GM06990 (cell line): ENCODE measurements around the gene KCNIP4.

Experiments
- DNase-seq: peaks from one replicate; pipeline ENCODE4 v3.0.0-alpha.2; 2011; ENCODE audit not compliant: insufficient read length; ENCODE audit errors: extremely low read depth
- H3K27me3 ChIP-seq: replicated peaks from 2 replicates; pipeline ENCODE4 v1.6.0; 2011; ENCODE audit warnings: low read length; ENCODE audit not compliant: control insufficient read depth, insufficient read depth
- H3K36me3 ChIP-seq: 2 replicates; pipeline ENCODE4 v1.5.1; 2011; ENCODE audit warnings: low read length; ENCODE audit not compliant: control insufficient read depth, insufficient read depth
- H3K4me3 ChIP-seq: replicated peaks from 2 replicates; pipeline ENCODE4 v1.5.1; 2011; ENCODE audit warnings: low read depth, mild to moderate bottlenecking, control low read depth, low read length
- TF ChIP-seq, protein P1 (sequence below): IDR thresholded peaks from 2 replicates; pipeline ENCODE4 v1.5.1; 2011; ENCODE audit warnings: low read length, control low read depth, mild to moderate bottlenecking, inconsistent platforms; ENCODE audit not compliant: insufficient read depth, poor library complexity, severe bottlenecking

Gene KCNIP4

DNA sequence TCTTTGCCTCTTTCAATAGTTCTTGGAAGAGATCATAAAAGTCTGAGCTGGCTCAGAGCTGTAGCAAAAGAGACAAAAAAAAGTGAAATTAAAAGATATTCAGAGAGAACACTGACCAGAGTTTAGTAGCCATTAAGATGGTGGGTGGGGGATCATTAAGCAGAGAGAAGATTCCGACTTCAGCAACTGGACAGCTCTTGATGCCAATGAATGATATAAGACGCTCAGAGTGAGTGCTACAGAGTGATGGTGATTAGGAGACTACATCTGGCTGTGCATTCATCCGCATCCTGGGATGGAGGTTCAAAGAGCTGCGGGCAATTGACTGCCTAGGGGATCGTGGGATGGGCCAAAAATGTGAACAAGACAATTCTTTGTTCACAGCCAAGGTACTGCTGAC, 1069.8 kb downstream of the KCNIP4 start:
- TF ChIP-seq, protein P1, sequence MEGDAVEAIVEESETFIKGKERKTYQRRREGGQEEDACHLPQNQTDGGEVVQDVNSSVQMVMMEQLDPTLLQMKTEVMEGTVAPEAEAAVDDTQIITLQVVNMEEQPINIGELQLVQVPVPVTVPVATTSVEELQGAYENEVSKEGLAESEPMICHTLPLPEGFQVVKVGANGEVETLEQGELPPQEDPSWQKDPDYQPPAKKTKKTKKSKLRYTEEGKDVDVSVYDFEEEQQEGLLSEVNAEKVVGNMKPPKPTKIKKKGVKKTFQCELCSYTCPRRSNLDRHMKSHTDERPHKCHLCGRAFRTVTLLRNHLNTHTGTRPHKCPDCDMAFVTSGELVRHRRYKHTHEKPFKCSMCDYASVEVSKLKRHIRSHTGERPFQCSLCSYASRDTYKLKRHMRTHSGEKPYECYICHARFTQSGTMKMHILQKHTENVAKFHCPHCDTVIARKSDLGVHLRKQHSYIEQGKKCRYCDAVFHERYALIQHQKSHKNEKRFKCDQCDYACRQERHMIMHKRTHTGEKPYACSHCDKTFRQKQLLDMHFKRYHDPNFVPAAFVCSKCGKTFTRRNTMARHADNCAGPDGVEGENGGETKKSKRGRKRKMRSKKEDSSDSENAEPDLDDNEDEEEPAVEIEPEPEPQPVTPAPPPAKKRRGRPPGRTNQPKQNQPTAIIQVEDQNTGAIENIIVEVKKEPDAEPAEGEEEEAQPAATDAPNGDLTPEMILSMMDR = no peak
- Histone ChIP-seq H3K36me3 (no peaks in the 10 kb centered on the region), H3K27me3 (no peaks in the 10 kb centered on the region), H3K4me3 (no peak overlapping the region)
- DNase-seq = no peak

DNA sequence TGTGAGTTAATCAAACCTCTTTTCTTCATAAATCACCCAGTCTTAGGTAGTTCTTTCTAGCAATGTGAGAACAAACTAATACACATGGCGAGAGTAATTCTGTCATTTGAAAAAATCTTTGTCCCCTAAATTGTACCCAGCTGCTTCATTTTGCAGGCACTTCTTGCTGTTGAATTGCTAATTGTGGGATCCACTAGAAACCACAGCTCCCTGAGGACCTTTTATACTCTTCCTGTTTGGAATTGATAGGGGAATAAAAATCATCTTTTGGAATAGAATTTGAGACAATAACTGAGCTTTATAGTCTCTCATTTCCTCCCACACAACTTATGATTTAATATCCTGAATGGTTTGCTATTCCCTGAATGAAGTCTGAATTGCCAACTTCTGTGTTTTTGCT, 1078.1 kb downstream of the KCNIP4 start:
- no peak for DNase-seq
- Histone ChIP-seq H3K4me3 (no peak overlapping the region), H3K27me3 (no peaks in the 10 kb centered on the region), H3K36me3 (no peaks in the 10 kb centered on the region)
- TF ChIP-seq, protein P1 = no peak

DNA sequence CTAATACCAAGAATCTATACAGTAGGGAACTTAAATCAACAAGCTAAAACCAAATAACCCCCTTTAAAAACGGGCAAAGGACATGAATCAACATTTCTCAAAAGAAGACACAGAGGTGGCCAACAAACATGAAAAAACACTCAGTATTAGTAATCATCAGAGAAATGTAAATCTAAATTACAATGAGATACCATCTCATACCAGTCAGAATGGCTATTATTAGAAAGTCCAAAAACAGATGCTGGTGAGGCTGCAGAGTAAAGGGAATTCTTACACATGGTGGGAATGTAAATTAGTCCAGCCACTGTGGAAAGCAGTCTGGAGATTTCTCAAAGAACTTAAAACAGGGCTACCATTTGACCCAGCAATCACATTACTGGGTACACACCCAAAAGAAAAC, 1080.5 kb downstream of the KCNIP4 start:
- DNase-seq = no peak
- Histone ChIP-seq H3K36me3 (no peaks in the 10 kb centered on the region), H3K27me3 (no peaks in the 10 kb centered on the region), H3K4me3 (no peak overlapping the region)
- TF ChIP-seq, protein P1 = no peak

DNA sequence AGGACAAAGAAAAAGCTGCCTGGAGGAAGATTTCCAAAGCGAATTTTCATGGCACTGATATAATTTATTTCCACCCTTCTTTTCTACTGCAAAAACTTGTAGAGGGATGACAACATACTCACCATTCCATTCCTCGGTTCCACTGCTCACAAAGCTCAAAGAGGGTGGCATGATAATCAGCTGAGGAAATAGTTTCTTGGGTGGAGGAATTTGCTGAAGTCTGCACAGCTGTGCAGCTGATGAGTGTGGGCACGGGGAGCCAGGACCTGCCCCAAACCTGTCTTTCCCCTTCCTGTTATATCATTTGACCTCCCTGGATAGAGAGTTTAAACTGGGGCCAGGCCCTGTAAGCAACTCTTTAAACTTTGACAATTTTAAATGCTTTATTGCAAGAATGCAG, 1087.7 kb downstream of the KCNIP4 start:
- DNase-seq = no peak
- TF ChIP-seq, protein P1 = no peak
- Histone ChIP-seq H3K36me3 (no peaks in the 10 kb centered on the region), H3K4me3 (no peak overlapping the region), H3K27me3 (no peaks in the 10 kb centered on the region)

DNA sequence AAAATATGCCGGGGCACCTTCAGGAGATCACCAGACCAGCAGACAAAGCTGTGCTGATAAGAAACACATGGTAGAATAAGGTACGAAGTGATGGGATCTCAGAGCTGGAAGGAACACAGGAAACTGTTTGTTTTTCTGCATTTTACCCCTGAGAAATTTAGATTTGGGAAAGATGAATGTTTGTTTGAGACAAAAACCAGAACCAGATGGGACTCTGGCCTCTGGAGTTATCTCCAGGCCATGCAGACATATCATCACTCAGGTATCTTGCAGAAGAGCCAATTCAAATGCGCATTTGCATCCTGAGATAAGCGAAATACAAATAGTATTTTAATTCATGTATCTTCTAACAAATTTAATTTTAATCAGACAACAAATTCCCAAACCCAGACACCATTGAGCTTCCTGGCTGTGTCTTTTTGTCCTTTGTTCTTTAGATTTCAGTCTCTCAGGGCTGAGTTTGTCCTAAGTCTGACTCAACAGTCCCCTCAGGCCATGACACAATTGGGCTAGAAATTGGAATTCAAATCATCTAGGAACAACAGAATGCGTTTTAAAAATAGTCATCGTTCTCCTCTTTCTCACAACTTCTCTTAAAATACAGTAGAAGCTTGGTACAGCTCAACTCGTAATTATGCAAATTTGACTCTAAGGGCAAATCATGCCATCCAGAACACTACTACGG, 1089.3 kb downstream of the KCNIP4 start:
- TF ChIP-seq, protein P1 = no peak
- H3K36me3 ChIP-seq = no peaks in the 10 kb centered on the region
- no peak for DNase-seq
- H3K27me3 ChIP-seq = no peaks in the 10 kb centered on the region
- H3K4me3 ChIP-seq = no peak overlapping the region

DNA sequence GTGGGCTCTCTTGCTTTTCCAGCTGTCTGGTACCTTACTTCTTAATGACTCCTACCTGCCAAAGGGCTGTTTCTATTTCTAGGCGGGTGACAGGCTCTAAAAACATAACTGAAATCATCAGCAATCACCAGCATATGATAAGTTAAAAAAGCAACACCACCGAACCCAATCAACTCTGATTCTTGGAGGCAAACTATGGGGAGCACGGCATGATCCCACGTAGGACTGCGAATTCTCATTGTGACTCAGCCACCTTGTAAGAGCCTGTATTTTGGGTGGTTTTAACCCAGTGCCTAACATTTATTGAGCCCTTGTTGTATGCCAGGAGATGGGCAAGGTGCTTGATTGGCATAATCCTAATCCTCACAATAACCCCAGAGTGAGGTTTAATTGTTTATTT, 1091.5 kb downstream of the KCNIP4 start:
- no peak for DNase-seq
- H3K4me3 ChIP-seq = no peak overlapping the region
- H3K27me3 ChIP-seq = no peaks in the 10 kb centered on the region
- H3K36me3 ChIP-seq = no peaks in the 10 kb centered on the region
- TF ChIP-seq, protein P1 = no peak
